Measurements from ENCODE around the gene RYK. TPM values are rescaled to one million over a fixed set of nuclear protein-coding genes. Genes with fewer than 3 reads are reported as not detected.

The RYK gene
- polyA plus RNA-seq, 1 experiment: 41.3 TPM

DNA sequence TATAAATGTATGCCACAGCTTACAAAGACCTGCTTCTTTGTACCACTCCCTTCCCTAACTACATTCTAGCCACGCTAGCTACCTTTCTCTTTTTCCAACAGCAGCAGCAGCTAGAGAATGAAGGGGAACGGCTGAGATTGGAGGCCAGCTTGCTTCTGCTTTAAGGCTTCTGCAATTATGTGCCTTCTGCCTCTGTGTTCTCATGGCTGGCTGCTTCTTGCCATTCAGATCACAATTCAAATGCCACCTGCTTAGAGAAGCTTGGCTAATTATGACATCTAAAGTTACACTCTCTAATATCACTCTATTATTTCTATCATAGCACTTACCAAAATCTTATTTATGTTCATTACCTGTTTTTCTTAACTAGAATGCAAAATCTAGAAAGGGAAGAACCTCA lies 95.2 kb downstream of the RYK start:
- Histone ChIP-seq H3K36me3 (ENCODE audit: control insufficient read depth, insufficient read depth, low read length) (peaks cover 9% of the 10 kb centered on the region), H3K27me3 (ENCODE audit: control insufficient read depth, insufficient read depth, low read length) (no peaks in the 10 kb centered on the region), H3K4me3 (ENCODE audit: low read depth, low read length) (no peak overlapping the region)
- DNase-seq (ENCODE audit: low read depth): no peak
- TF ChIP-seq, protein P1, sequence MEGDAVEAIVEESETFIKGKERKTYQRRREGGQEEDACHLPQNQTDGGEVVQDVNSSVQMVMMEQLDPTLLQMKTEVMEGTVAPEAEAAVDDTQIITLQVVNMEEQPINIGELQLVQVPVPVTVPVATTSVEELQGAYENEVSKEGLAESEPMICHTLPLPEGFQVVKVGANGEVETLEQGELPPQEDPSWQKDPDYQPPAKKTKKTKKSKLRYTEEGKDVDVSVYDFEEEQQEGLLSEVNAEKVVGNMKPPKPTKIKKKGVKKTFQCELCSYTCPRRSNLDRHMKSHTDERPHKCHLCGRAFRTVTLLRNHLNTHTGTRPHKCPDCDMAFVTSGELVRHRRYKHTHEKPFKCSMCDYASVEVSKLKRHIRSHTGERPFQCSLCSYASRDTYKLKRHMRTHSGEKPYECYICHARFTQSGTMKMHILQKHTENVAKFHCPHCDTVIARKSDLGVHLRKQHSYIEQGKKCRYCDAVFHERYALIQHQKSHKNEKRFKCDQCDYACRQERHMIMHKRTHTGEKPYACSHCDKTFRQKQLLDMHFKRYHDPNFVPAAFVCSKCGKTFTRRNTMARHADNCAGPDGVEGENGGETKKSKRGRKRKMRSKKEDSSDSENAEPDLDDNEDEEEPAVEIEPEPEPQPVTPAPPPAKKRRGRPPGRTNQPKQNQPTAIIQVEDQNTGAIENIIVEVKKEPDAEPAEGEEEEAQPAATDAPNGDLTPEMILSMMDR (IDR thresholded peaks at IDR 0.05; ENCODE audit: insufficient read depth, low read depth, low read length): no peak
- POLR2A ChIA-PET: no interaction called here
- CTCF ChIA-PET: interaction anchor here (1.5 kb wide), 1 partner anchor 9 kb away, joined by 4 read pairs; no protein-coding TSS in a partner anchor

DNA sequence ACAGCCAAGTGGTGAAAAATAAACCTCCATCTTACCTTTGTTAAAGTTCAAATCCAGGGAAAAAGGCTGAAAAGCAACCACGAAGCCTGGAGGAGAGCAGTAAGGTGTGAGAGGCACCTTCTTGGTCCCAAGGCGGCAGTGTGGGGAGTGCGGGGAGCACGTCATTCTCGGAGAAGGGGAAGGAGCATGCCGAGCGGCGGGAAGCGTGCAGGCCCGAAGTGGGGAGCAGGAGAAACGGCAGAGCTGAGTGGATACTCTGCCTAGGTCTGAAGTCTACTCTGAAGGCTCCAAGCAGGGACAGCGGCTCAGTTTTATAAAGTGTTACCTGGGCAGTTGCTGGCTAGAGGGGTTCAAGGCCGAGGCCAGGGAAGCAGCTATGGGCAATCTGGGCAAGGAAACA lies 96.9 kb downstream of the RYK start:
- peaks cover 9% of the 10 kb centered on the region for H3K36me3 ChIP-seq (ENCODE audit: control insufficient read depth, insufficient read depth, low read length)
- no peak for DNase-seq (ENCODE audit: low read depth)

DNA sequence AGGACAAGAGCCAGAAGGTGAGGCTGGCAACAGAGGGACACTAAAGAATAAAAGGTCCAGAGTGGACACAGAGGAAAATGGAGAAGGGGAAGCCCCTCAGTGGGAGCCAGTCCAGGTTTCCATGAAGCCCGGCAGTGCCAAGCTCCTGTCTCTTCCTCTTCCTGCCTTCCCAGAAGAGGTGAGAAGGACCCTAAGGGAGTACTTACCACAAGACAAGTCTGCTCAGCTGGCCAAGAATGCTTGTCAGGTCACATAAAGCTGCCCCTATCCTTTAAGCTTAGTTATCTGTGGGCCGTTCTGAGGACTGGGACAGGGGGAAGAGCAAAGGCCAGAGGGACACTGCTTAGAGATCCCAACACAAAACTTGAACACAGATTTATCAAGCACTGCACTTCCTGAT lies 100.2 kb downstream of the RYK start:
- Histone ChIP-seq H3K36me3 (ENCODE audit: control insufficient read depth, insufficient read depth, low read length) (peaks cover 11% of the 10 kb centered on the region), H3K27me3 (ENCODE audit: control insufficient read depth, insufficient read depth, low read length) (no peaks in the 10 kb centered on the region), H3K4me3 (ENCODE audit: low read depth, low read length) (no peak overlapping the region)
- CTCF ChIA-PET: interaction anchor here (0.9 to 1.4 kb wide), 2 partner anchors 62 to 91 kb away, joined by 3 to 4 read pairs; no protein-coding TSS in a partner anchor
- POLR2A ChIA-PET: no interaction called here
- DNase-seq (ENCODE audit: low read depth): no peak
- TF ChIP-seq, protein P1 (IDR thresholded peaks at IDR 0.05; ENCODE audit: insufficient read depth, low read depth, low read length): no peak

More for the DNA sequence above, 96.9 kb downstream of the RYK start:
- POLR2A ChIA-PET: no interaction called here
- Histone ChIP-seq H3K4me3 (ENCODE audit: low read depth, low read length) (no peak overlapping the region), H3K27me3 (ENCODE audit: control insufficient read depth, insufficient read depth, low read length) (no peaks in the 10 kb centered on the region)
- CTCF ChIA-PET: no interaction called here
- TF ChIP-seq, protein P1 (IDR thresholded peaks at IDR 0.05; ENCODE audit: insufficient read depth, low read depth, low read length): no peak

DNA sequence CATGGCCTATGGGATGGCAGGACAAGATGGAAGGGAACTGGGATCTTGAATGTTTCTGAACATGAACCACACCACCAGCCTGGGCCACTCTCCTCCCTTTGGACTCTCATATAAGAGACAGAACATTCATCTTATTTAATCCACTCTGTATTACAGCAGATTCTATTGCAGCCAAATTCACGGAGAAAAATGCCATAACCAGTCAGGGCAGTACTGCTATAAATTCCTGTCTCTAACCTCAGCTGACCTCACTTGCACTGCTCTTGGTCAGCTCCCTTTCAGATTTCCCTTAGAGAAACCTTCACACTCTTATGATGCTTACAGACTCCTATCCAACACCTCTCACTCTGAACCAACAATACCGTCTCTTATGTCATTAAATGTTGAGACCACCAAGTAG lies 101.4 kb downstream of the RYK start:
- no peaks in the 10 kb centered on the region for H3K27me3 ChIP-seq (ENCODE audit: control insufficient read depth, insufficient read depth, low read length)
- ChIA-PET POLR2A (interaction anchor here (0.5 kb wide), 1 partner anchor 203 kb away, joined by 3 read pairs; no protein-coding TSS in a partner anchor), CTCF (interaction anchor here (0.9 kb wide), 1 partner anchor 8 kb away, joined by 4 read pairs; no protein-coding TSS in a partner anchor)
- DNase-seq (ENCODE audit: low read depth): peak; percentile 14
- H3K4me3 ChIP-seq (ENCODE audit: low read depth, low read length): no peak overlapping the region
- TF ChIP-seq, protein P1 (IDR thresholded peaks at IDR 0.05; ENCODE audit: insufficient read depth, low read depth, low read length): no peak
- peaks cover 7% of the 10 kb centered on the region for H3K36me3 ChIP-seq (ENCODE audit: control insufficient read depth, insufficient read depth, low read length)

DNA sequence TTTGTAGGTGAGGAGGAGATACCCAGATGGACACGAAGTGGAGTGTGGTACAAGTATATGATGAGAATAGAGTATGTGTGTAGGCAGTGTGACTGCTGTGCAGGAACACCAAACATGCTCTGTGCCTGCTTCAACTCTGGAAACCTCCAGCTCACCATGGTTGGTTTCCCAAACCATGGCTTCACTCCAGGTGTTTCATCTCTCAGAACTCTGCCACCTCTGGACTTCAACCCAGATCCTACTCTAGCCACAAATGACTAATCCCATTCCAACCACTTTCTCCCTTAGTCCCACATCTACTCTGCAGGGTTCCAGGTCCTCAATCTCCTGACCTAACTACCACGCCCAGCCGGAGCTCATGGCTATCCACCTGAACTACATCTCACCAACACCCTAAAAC lies 102.1 kb downstream of the RYK start:
- Histone ChIP-seq H3K27me3 (ENCODE audit: control insufficient read depth, insufficient read depth, low read length) (no peaks in the 10 kb centered on the region), H3K36me3 (ENCODE audit: control insufficient read depth, insufficient read depth, low read length) (peaks cover 3% of the 10 kb centered on the region), H3K4me3 (ENCODE audit: low read depth, low read length) (no peak overlapping the region)
- CTCF ChIA-PET: interaction anchor here (0.9 kb wide), 1 partner anchor 9 kb away, joined by 4 read pairs; no protein-coding TSS in a partner anchor
- TF ChIP-seq, protein P1 (IDR thresholded peaks at IDR 0.05; ENCODE audit: insufficient read depth, low read depth, low read length): no peak
- POLR2A ChIA-PET: interaction anchor here (0.5 kb wide), 1 partner anchor 202 kb away, joined by 3 read pairs; no protein-coding TSS in a partner anchor
- DNase-seq (ENCODE audit: low read depth): no peak

Measured in BJ (cell line).